ENCODE data around the gene ZNF672.
"Not testable (repeated sequence)": the region's sequence is repeated elsewhere in the genome, so short reads cannot be mapped to it uniquely, and the experiment has no call there.

The ZNF672 gene

GRCh38 chr1:248885646-248886045, 47.6 kb downstream of the ZNF672 start:
- DNase-seq (ENCODE audit: low read depth in 2 of 2, low spot score in 1 of 2), result no peak

GRCh38 chr1:248886237-248886895, 48.3 kb downstream of the ZNF672 start:
- DNase-seq (ENCODE audit: low read depth in 2 of 2, low spot score in 1 of 2), result no peak

GRCh38 chr1:248889914-248890243, 51.9 kb downstream of the ZNF672 start:
- DNase-seq (ENCODE audit: low read depth in 2 of 2, low spot score in 1 of 2), result not testable (repeated sequence)

- no peak for DNase-seq (ENCODE audit: low read depth in 2 of 2, low spot score in 1 of 2)
Observed at GRCh38 chr1:248890549-248891498, 52.8 kb downstream of the ZNF672 start.

GRCh38 chr1:248891758-248892157, 53.7 kb downstream of the ZNF672 start:
- no peak for DNase-seq (ENCODE audit: low read depth in 2 of 2, low spot score in 1 of 2)

- DNase-seq (ENCODE audit: low read depth in 2 of 2, low spot score in 1 of 2), result no peak
Observed at GRCh38 chr1:248892590-248892989, 54.6 kb downstream of the ZNF672 start.

- DNase-seq (ENCODE audit: low read depth in 2 of 2, low spot score in 1 of 2), result no peak
Observed at GRCh38 chr1:248894837-248895236, 56.8 kb downstream of the ZNF672 start.

GRCh38 chr1:248897412-248898337, 59.7 kb downstream of the ZNF672 start:
- DNase-seq (ENCODE audit: low read depth in 2 of 2, low spot score in 1 of 2), result no peak
